SK-N-MC (cell line): ENCODE measurements around the gene PTPRJ.

Experiments used
- EZH2 ChIP-seq: fragments of 200-600 bp; sonication (generic); IDR thresholded peaks from one replicate; pipeline ENCODE4 v1.6.1; 2017; ENCODE audit warnings: antibody characterized with exemption
- POLR2AphosphoS5 ChIP-seq: IDR thresholded peaks from 2 replicates; pipeline ENCODE4 v1.6.1; 2012; ENCODE audit warnings: mild to moderate bottlenecking, low read depth, low read length, borderline replicate concordance

DNA sequence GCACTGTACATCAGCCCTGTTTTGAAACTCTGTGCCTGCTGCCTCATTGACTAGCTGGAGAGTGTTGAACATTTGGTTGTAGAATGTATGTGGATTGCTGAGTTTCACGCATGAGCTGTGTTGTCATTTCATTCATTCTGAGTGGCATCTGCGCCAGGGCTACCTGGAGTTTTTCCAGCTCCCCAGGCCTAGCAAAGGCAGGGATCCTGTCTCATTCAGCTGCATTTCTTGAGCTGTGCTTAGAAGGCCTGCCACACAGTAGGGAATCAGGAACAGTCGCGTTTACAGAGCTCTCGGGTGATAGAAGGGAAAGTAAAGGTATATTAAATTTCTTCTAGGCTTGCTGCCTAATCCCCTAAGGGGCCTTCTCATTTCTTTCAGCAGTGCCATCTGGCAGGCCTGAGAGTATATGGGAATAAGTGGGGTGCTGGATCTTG lies 44.3 kb downstream of the PTPRJ start:
- no peak for TF ChIP-seq POLR2AphosphoS5
- no peak for TF ChIP-seq EZH2
